Measurements from ENCODE around the gene C8B. TPM values are rescaled to one million over a fixed set of nuclear protein-coding genes. Genes with fewer than 3 reads are reported as not detected.

C8B gene
- total and polyA plus RNA-seq, 2 of the 13 experiments (the other 11 are each of a cell fraction or from before 2014, with no cell fraction given) = 8.4 to 11.3 TPM

GRCh38 chr1:56910441-56910985, 55.3 kb downstream of the C8B start (continued):
- TF ChIP-seq NR2C2 (CRISPR knock-in tag; IDR thresholded peaks at IDR 0.05; ENCODE audit: borderline replicate concordance) = peak; percentile 92
- no peak for TF ChIP-seq PRPF4 (IDR thresholded peaks at IDR 0.05; ENCODE audit: low read depth, low read length, poor library complexity, severe bottlenecking)
- TF ChIP-seq CBX5 (CRISPR knock-in tag; IDR thresholded peaks at IDR 0.05; ENCODE audit: borderline replicate concordance) = peak; percentile 94; the same call in 1 of the 2 replicates
- peak; percentile 64 for TF ChIP-seq BORCS8-MEF2B (CRISPR knock-in tag; IDR thresholded peaks at IDR 0.05)
- TF ChIP-seq ZNF619 (CRISPR knock-in tag; IDR thresholded peaks at IDR 0.05) = peak; percentile 70; the same call in 1 of the 2 replicates
- TF ChIP-seq MATR3 (CRISPR knock-in tag; IDR thresholded peaks at IDR 0.05) = no peak
- 0 out of 2 replicates have a peak, but pooled peaks have one; percentile 46 for TF ChIP-seq ZNF784 (CRISPR knock-in tag; IDR thresholded peaks at IDR 0.05; ENCODE audit: borderline replicate concordance)
- TF ChIP-seq CENPBD1 (CRISPR knock-in tag; IDR thresholded peaks at IDR 0.05; ENCODE audit: borderline replicate concordance, low read depth) = no peak
- 0 out of 2 replicates have a peak, but pooled peaks have one; percentile 35 for TF ChIP-seq ZNF547 (CRISPR knock-in tag; IDR thresholded peaks at IDR 0.05)
- TF ChIP-seq BRF2 (CRISPR knock-in tag; IDR thresholded peaks at IDR 0.05) = peak; percentile 53; the same call in 1 of the 2 replicates
- TF ChIP-seq ZHX1 (CRISPR knock-in tag; IDR thresholded peaks at IDR 0.05; ENCODE audit: low read depth) = peak; percentile 77; the same call in 1 of the 2 replicates

Data from HepG2 (cell line).